SK-N-SH (cell line): ENCODE measurements around the gene KLHL8.
"Not testable (repeated sequence)": the region's sequence is repeated elsewhere in the genome, so short reads cannot be mapped to it uniquely, and the experiment has no call there.

Experiments used
- CTCF ChIP-seq: fragments of 200-600 bp; sonication (generic); IDR thresholded peaks from 2 replicates; pipeline ENCODE4 v1.6.1; 2017; ENCODE audit warnings: antibody characterized with exemption, mild to moderate bottlenecking, moderate library complexity
- EZH2phosphoT487 ChIP-seq: fragments of 200-600 bp; sonication (generic); IDR thresholded peaks from 2 replicates; pipeline ENCODE4 v1.6.1; 2017; ENCODE audit warnings: low read depth, mixed run types, mild to moderate bottlenecking, antibody characterized with exemption, moderate library complexity, borderline replicate concordance
- RAD21 ChIP-seq: IDR thresholded peaks from 2 replicates; pipeline ENCODE4 v1.6.1; 2012; ENCODE audit warnings: mild to moderate bottlenecking, low read length
- ZBTB33 ChIP-seq: IDR thresholded peaks from 2 replicates; pipeline ENCODE4 v1.4.0; 2012; ENCODE audit warnings: low read depth, borderline replicate concordance

GRCh38 chr4:87145934-87146333 is 74.5 kb downstream of the KLHL8 start:
- TF ChIP-seq CTCF, EZH2phosphoT487, ZBTB33, RAD21: not testable (repeated sequence)
